A673 (cell line): ENCODE data around the gene VPS26C.

ENCODE experiments used
- CTCF ChIP-seq: fragments of 300-800, 200-600 bp; sonication (generic); conservative IDR thresholded peaks from 2 replicates; pipeline ENCODE4 v1.5.1; 2017; ENCODE audit warnings: low read depth, mild to moderate bottlenecking, antibody characterized with exemption, low read length, moderate library complexity, mixed read lengths
- EZH2 ChIP-seq: fragments of 200-600 bp; sonication (generic); IDR thresholded peaks from 2 replicates; pipeline ENCODE4 v1.6.1; 2017; ENCODE audit warnings: borderline replicate concordance, low read depth, mild to moderate bottlenecking, mixed read lengths, antibody characterized with exemption, low read length; ENCODE audit not compliant: poor library complexity, severe bottlenecking

GRCh38 chr21:37292041-37292440, 24.9 kb upstream of the VPS26C start:
- TF ChIP-seq CTCF = no peak
- no peak for TF ChIP-seq EZH2
